Ascending aorta (tissue), 2 donors: ENCODE data around the gene BMP2K. TPM values are rescaled to one million over a fixed set of nuclear protein-coding genes. Genes with fewer than 3 reads are reported as not detected.
A peak's percentile ranks its signal among the peaks of the same experiment; 100 is the strongest.

Experiments
- DNase-seq, 2 donors: peaks; one replicate each; pipeline ENCODE4 v3.0.0-alpha.2; 2019; ENCODE audit warnings: low spot score in 2 of 2
- H3K27ac ChIP-seq, 2 donors: fragments of 200-600 bp; sonication (generic); one replicate each; pipeline ENCODE4 v1.5.1; 2016 to 2017; ENCODE audit warnings: mild to moderate bottlenecking in 1 of 2
- H3K27me3 ChIP-seq: fragments of 200-600 bp; sonication (generic); one replicate; pipeline ENCODE4 v1.5.1; 2017
- H3K36me3 ChIP-seq, 2 donors: fragments of 200-600 bp; sonication (generic); one replicate each; pipeline ENCODE4 v1.5.1; 2016
- H3K4me1 ChIP-seq, 2 donors: fragments of 200-600 bp; sonication (generic); one replicate each; pipeline ENCODE4 v1.5.1; 2016 to 2017; ENCODE audit warnings: mild to moderate bottlenecking in 1 of 2
- H3K4me3 ChIP-seq, 2 donors: fragments of 200-600 bp; sonication (generic); one replicate each; pipeline ENCODE4 v1.5.1; 2016 to 2017; ENCODE audit warnings: mild to moderate bottlenecking in 1 of 2
- H3K9me3 ChIP-seq, 2 donors: fragments of 200-600 bp; sonication (generic); one replicate each; pipeline ENCODE4 v1.5.1; 2016
- intact Hi-C: fragments of 100-400 bp; cut with DNase I; formaldehyde crosslinking; loops from one replicate; pipeline ENCODE4 v1.15.1; 2023
- total RNA-seq: library from RNA; depleted of rRNA; stranded (reverse); fragments of >200 nt; gene quantifications from one replicate; pipeline ENCODE4 v1.1.0, GENCODE V29; 2016
- TF ChIP-seq, protein P1 (sequence below), 3 experiments: fragments of 200-600 bp in 2 of 3; fragments of 450-650 bp in 1 of 3; sonication (generic) in 2 of 3; IDR thresholded peaks; one replicate each; pipeline ENCODE4 v1.5.1; 2016 to 2019; ENCODE audit warnings: antibody characterized with exemption in 3 of 3, mild to moderate bottlenecking in 1 of 3, moderate library complexity in 1 of 3

Gene BMP2K
- total RNA-seq, 1 donor from 2014 or later = 16.6 TPM

DNA sequence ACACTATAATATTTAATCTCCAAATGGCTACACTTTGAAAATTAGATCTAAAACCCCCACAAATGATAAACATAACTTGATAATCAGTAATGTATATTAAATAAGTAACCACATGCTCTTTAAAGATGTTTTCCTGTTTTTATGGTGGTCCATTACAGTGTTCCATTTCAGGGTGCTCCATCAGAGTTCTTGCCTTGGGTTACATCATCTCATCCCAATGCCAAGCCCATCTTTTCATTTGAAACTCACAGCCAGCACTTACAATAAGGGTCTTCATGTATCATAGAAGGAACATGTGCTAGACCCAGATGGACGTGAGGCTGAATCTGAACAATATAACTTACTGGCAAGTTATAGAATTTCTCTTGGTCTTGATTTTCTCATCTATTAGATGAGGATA lies 173.6 kb downstream of the BMP2K start:
- Histone ChIP-seq H3K9me3 (no peaks in the 10 kb centered on the region), H3K4me3 (no peak overlapping the region), H3K36me3 (no peaks in the 10 kb centered on the region), H3K27me3 (no peaks in the 10 kb centered on the region), H3K27ac (no peak overlapping the region), H3K4me1 (no peaks in the 10 kb centered on the region)
- intact Hi-C loops = loop anchor here (10.0 kb wide), 3 partner anchors 95 to 725 kb away; no protein-coding TSS in a partner anchor
- no peak for DNase-seq
- TF ChIP-seq, protein P1, sequence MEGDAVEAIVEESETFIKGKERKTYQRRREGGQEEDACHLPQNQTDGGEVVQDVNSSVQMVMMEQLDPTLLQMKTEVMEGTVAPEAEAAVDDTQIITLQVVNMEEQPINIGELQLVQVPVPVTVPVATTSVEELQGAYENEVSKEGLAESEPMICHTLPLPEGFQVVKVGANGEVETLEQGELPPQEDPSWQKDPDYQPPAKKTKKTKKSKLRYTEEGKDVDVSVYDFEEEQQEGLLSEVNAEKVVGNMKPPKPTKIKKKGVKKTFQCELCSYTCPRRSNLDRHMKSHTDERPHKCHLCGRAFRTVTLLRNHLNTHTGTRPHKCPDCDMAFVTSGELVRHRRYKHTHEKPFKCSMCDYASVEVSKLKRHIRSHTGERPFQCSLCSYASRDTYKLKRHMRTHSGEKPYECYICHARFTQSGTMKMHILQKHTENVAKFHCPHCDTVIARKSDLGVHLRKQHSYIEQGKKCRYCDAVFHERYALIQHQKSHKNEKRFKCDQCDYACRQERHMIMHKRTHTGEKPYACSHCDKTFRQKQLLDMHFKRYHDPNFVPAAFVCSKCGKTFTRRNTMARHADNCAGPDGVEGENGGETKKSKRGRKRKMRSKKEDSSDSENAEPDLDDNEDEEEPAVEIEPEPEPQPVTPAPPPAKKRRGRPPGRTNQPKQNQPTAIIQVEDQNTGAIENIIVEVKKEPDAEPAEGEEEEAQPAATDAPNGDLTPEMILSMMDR (IDR thresholded peaks at IDR 0.05) = no peak

DNA sequence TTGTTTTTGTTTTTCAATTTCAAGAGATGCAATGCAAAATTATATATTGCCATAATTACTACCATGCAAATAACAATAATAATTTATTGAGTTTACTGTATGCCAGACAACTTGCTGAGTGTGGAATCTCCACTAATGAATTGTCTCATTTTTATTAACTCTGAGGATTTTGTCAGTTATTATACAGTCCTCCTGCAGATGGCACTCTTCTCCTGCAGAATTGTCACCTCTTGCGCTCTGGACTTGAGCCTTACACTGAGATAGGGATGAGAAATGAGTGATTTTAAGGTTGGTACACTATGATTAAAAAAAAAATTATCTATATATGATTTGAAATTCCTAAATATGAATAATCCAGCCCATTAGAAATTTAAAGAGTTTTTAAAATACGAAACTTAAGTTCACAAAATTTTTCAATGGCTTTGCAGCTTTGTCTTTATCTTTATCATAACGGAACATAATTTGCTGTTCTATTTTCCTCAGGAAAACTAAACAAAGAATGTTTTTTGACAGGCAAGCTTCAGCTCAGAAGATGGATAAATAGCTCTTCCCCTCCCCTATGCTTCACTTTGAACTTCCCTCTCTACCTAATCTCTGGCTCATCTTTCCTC lies 175.8 kb downstream of the BMP2K start:
- H3K4me1 ChIP-seq = no peaks in the 10 kb centered on the region
- no peak for DNase-seq
- H3K36me3 ChIP-seq = no peaks in the 10 kb centered on the region
- no peaks in the 10 kb centered on the region for H3K27me3 ChIP-seq
- H3K27ac ChIP-seq = no peak overlapping the region
- H3K9me3 ChIP-seq = no peaks in the 10 kb centered on the region
- TF ChIP-seq, protein P1 (IDR thresholded peaks at IDR 0.05) = peak; percentile 61 to 79 (median 62)
- intact Hi-C loops = loop anchor here (2.0 to 10.0 kb wide), 4 partner anchors 93 to 1263 kb away; no protein-coding TSS in a partner anchor
- no peak overlapping the region for H3K4me3 ChIP-seq

DNA sequence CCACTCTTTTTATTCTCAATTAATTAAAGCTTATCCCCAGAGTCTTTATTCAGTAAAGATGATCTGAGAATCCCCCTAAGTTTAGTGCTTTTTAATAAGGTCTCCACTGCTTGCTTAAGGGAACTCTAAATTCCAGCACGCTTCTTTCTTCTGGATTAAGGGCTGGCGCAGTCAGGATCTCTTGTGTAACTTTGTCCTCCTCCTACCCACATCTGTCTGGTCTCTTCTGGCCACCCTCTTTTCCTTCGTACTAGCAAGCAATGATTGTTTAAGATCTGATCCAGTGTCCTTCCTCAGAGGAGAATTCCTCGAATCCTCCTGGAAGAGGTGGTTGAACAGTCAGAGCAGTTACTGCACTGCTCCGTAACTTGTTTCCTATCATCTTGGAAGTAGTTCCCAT lies 177.1 kb downstream of the BMP2K start:
- Histone ChIP-seq H3K27me3 (no peaks in the 10 kb centered on the region), H3K4me3 (no peak overlapping the region), H3K9me3 (no peaks in the 10 kb centered on the region), H3K4me1 (no peaks in the 10 kb centered on the region), H3K36me3 (no peaks in the 10 kb centered on the region), H3K27ac (no peak overlapping the region)
- intact Hi-C loops = loop anchor here (2.0 to 10.0 kb wide), 4 partner anchors 92 to 1262 kb away; no protein-coding TSS in a partner anchor
- DNase-seq = no peak
- TF ChIP-seq, protein P1 (IDR thresholded peaks at IDR 0.05) = no peak

DNA sequence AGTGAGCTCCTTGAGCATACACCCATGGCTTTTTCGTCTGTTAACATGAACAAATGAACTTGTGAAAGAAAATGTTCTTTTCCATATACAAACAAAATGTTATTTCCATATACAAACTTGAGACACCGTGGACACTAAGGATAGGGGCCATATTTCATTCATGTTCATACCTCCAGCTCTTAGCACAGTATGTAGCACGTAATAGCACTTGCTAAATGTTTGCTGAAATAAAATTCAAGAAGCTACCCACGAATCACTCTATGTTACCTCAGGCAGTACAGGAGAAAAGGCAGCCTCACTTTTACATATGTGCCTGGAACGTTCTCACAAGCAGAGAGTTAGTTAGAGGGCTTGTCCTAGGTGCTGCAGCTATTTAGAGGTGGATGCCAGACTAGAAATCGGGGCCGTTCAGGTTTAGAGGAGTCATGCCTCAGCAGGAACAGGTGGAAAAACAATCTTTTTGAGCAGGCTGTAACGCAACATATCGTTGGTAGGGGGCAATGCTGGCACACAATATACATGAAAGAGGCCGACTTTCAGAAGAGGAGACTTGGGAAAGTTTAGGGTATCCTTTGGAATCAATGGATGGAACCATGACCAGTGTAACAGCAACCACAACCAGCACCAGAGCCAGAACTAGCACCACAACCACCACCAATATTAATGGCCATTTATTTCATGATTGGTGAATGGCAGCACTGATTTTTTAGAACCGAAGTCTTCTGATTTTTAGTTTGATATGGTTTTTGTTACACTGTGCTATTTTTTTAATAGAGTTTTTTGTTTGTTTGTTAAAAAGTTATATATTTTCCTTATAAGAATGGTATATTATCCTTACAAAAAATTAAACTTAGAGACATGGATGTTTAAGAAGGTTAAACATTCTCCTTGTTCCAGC lies 177.9 kb downstream of the BMP2K start:
- no peak for DNase-seq
- intact Hi-C loops = loop anchor here (2.0 to 10.0 kb wide), 4 partner anchors 91 to 1261 kb away; no protein-coding TSS in a partner anchor
- no peak overlapping the region for H3K4me3 ChIP-seq
- no peaks in the 10 kb centered on the region for H3K36me3 ChIP-seq
- no peaks in the 10 kb centered on the region for H3K9me3 ChIP-seq
- H3K27ac ChIP-seq = no peak overlapping the region
- TF ChIP-seq, protein P1 (IDR thresholded peaks at IDR 0.05) = peak in 2 of 3 experiments; percentile 31 to 39
- H3K27me3 ChIP-seq = no peaks in the 10 kb centered on the region
- H3K4me1 ChIP-seq = no peaks in the 10 kb centered on the region

DNA sequence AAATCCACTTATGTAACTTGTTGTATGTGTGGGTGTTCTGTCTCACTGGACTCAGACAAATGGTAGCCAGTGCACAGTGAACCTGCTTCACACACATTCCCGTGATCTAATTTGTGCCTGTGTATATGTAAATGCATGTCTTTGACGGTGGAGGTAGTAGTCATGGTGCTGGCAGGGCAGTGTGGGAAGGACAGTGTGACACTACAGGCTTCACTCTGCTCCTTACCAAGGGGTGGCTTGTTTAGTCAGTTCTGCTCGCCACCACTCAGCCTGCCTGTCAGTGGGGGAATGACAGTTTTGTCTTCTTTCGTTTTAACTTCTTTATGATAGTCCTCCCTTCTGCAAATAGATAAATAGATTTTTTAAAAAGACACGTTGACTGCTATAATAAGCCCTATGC lies 180.8 kb downstream of the BMP2K start:
- Histone ChIP-seq H3K36me3 (no peaks in the 10 kb centered on the region), H3K4me1 (no peaks in the 10 kb centered on the region), H3K27me3 (no peaks in the 10 kb centered on the region), H3K27ac (no peak overlapping the region), H3K4me3 (no peak overlapping the region), H3K9me3 (no peaks in the 10 kb centered on the region)
- TF ChIP-seq, protein P1 (IDR thresholded peaks at IDR 0.05) = no peak
- intact Hi-C loops = loop anchor here (10.0 kb wide), 3 partner anchors 88 to 718 kb away; no protein-coding TSS in a partner anchor
- DNase-seq = no peak
